Mesothelial cell of epicardium (in vitro differentiated cells): Measurements from ENCODE around the gene ZNF512B. TPM values are rescaled to one million over a fixed set of nuclear protein-coding genes. Genes with fewer than 3 reads are reported as not detected.
A peak's percentile ranks its signal among the peaks of the same experiment; 100 is the strongest.

Source experiments
- DNase-seq, 2 experiments: peaks; one replicate each; pipeline ENCODE4 v3.0.0; 2021; ENCODE audit warnings: low spot score in 2 of 2; ENCODE audit not compliant: unreplicated experiment in 2 of 2
- H3K27ac Mint-ChIP-seq: 2 replicates; pipeline ENCODE4 v1.8.0; 2021; ENCODE audit warnings: mixed read lengths
- H3K27me3 Mint-ChIP-seq: 2 replicates; pipeline ENCODE4 v1.8.0; 2021; ENCODE audit warnings: low read depth, mixed read lengths
- H3K36me3 Mint-ChIP-seq: 2 replicates; pipeline ENCODE4 v1.8.0; 2021; ENCODE audit warnings: mixed read lengths
- H3K4me1 Mint-ChIP-seq: 2 replicates; pipeline ENCODE4 v1.8.0; 2021; ENCODE audit warnings: mixed read lengths
- H3K4me3 Mint-ChIP-seq: 2 replicates; pipeline ENCODE4 v1.8.0; 2021; ENCODE audit warnings: mild to moderate bottlenecking, moderate library complexity, mixed read lengths
- H3K9me3 Mint-ChIP-seq: 2 replicates; pipeline ENCODE4 v1.8.0; 2021; ENCODE audit warnings: mixed read lengths
- total RNA-seq: library from RNA; stranded (reverse); gene quantifications from 3 replicates; pipeline ENCODE4 v1.2.1, GENCODE V29; 2021
- TF ChIP-seq, protein P1 (sequence below): fragments of 200-600 bp; sonication (generic); IDR thresholded peaks from one replicate; pipeline ENCODE4 v1.5.0; 2021; ENCODE audit warnings: antibody characterized with exemption; ENCODE audit not compliant: unreplicated experiment

Gene ZNF512B
- total RNA-seq, 1 donor from 2014 or later, result 62.0 TPM

- H3K27me3 Mint-ChIP-seq, result no peaks in the 10 kb centered on the region
- no peak overlapping the region for H3K27ac Mint-ChIP-seq
- DNase-seq, result no peak
- no peaks in the 10 kb centered on the region for H3K9me3 Mint-ChIP-seq
- H3K4me3 Mint-ChIP-seq, result peak overlapping the region; percentile 62
- H3K4me1 Mint-ChIP-seq, result peaks cover 15% of the 10 kb centered on the region
- peaks cover 5% of the 10 kb centered on the region for H3K36me3 Mint-ChIP-seq
- TF ChIP-seq, protein P1, sequence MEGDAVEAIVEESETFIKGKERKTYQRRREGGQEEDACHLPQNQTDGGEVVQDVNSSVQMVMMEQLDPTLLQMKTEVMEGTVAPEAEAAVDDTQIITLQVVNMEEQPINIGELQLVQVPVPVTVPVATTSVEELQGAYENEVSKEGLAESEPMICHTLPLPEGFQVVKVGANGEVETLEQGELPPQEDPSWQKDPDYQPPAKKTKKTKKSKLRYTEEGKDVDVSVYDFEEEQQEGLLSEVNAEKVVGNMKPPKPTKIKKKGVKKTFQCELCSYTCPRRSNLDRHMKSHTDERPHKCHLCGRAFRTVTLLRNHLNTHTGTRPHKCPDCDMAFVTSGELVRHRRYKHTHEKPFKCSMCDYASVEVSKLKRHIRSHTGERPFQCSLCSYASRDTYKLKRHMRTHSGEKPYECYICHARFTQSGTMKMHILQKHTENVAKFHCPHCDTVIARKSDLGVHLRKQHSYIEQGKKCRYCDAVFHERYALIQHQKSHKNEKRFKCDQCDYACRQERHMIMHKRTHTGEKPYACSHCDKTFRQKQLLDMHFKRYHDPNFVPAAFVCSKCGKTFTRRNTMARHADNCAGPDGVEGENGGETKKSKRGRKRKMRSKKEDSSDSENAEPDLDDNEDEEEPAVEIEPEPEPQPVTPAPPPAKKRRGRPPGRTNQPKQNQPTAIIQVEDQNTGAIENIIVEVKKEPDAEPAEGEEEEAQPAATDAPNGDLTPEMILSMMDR, result no peak
Measured at GRCh38 chr20:63970714-63971431, 1.1 kb upstream of the ZNF512B start.

DNA sequence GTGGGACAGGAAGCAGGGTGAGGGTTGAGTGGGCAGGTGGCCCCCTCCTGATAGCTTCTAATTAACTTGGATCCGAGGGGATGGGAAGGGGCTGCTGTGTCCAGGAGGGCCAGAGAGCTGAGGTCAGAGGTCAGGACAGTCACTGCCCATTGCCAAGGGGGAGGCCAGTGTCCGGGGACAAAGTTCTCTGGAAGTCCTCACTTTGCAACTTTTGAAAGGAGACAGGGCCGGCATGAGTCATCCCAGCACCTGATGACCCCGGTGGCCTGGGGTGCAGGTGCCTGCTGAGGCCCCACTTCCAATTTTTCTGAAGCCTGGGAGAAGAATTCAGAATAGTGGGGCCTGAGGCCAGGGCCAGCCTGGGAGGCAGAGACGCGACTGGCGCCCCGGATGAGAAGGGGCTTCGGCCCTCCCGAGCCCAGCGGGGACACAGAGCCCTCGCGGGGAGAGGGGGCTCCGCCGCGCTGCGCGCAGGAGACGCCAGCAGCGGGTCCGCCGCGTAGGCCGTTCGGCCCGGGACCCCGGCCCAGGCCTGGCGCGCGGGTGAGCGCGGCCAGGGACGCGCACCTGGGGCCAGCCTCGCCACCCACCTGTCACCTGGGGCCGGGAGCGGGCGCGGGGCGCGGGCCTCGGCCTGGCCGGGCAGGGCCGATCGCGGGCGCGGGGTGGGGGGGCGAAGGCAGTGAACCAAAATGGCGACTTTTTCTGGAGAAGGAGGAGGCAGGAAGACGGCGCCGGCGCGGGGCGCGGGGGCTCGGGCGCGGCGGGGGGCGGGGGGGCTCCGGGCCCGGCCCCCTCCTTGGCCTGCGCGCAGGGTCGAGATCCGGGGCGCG, 586 bp downstream of the ZNF512B start:
- Mint-ChIP-seq H3K27me3 (no peaks in the 10 kb centered on the region), H3K27ac (peak overlapping the region; percentile 76), H3K36me3 (peaks cover 5% of the 10 kb centered on the region), H3K4me1 (peaks cover 15% of the 10 kb centered on the region), H3K4me3 (peak overlapping the region; percentile 75), H3K9me3 (no peaks in the 10 kb centered on the region)
- peak; percentile 40 to 59 for DNase-seq
- TF ChIP-seq, protein P1, result no peak

GRCh38 chr20:63968136-63968927, 1.4 kb downstream of the ZNF512B start:
- Mint-ChIP-seq H3K36me3 (peaks cover 5% of the 10 kb centered on the region), H3K27ac (peak overlapping the region; percentile 76), H3K9me3 (no peaks in the 10 kb centered on the region), H3K4me3 (peak overlapping the region; percentile 75), H3K4me1 (peaks cover 9% of the 10 kb centered on the region), H3K27me3 (no peaks in the 10 kb centered on the region)
- DNase-seq, result no peak
- TF ChIP-seq, protein P1, result no peak

- Mint-ChIP-seq H3K36me3 (peaks cover 9% of the 10 kb centered on the region), H3K27ac (no peak overlapping the region), H3K9me3 (no peaks in the 10 kb centered on the region), H3K4me3 (peak overlapping the region; percentile 75), H3K4me1 (peaks cover 8% of the 10 kb centered on the region), H3K27me3 (no peaks in the 10 kb centered on the region)
- TF ChIP-seq, protein P1, result no peak
- DNase-seq, result no peak
Measured at GRCh38 chr20:63967330-63968135, 2.2 kb downstream of the ZNF512B start.

- no peaks in the 10 kb centered on the region for H3K9me3 Mint-ChIP-seq
- DNase-seq, result no peak
- no peak overlapping the region for H3K4me3 Mint-ChIP-seq
- no peaks in the 10 kb centered on the region for H3K27me3 Mint-ChIP-seq
- TF ChIP-seq, protein P1, result no peak
- H3K4me1 Mint-ChIP-seq, result peaks cover 8% of the 10 kb centered on the region
- H3K36me3 Mint-ChIP-seq, result peaks cover 12% of the 10 kb centered on the region
- no peak overlapping the region for H3K27ac Mint-ChIP-seq
Measured at GRCh38 chr20:63966944-63967322, 2.8 kb downstream of the ZNF512B start.
